ENCODE results near the gene CCDC171. TPM values are rescaled to one million over a fixed set of nuclear protein-coding genes. Genes with fewer than 3 reads are reported as not detected.

The CCDC171 gene
- total RNA-seq, 1 donor from 2014 or later, result 1.8 TPM

- H3K27me3 ChIP-seq (ENCODE audit: low read depth), result no peaks in the 10 kb centered on the region
- intact Hi-C loops (cut with micrococcal nuclease), result no loop called here
- DNase-seq, result no peak
- H3K36me3 ChIP-seq, result no peaks in the 10 kb centered on the region
- no peaks in the 10 kb centered on the region for H3K4me1 ChIP-seq
- TF ChIP-seq CTCF (IDR thresholded peaks at IDR 0.05; ENCODE audit: borderline replicate concordance), result no peak
- no peak overlapping the region for H3K27ac ChIP-seq (replicated peaks)
- no peak overlapping the region for H3K4me3 ChIP-seq
- H3K9me3 ChIP-seq (replicated peaks), result no peaks in the 10 kb centered on the region
Measured at GRCh38 chr9:15851766-15852165, 298.9 kb downstream of the CCDC171 start.

GRCh38 chr9:15856591-15856990 is 303.7 kb downstream of the CCDC171 start:
- no peak overlapping the region for H3K4me3 ChIP-seq
- peaks cover 7% of the 10 kb centered on the region for H3K9me3 ChIP-seq (replicated peaks)
- no peak for DNase-seq
- TF ChIP-seq CTCF (IDR thresholded peaks at IDR 0.05; ENCODE audit: borderline replicate concordance), result no peak
- intact Hi-C loops (cut with micrococcal nuclease), result no loop called here
- no peaks in the 10 kb centered on the region for H3K27me3 ChIP-seq (ENCODE audit: low read depth)
- no peaks in the 10 kb centered on the region for H3K36me3 ChIP-seq
- no peaks in the 10 kb centered on the region for H3K4me1 ChIP-seq
- H3K27ac ChIP-seq (replicated peaks), result no peak overlapping the region

- no peak overlapping the region for H3K27ac ChIP-seq (replicated peaks)
- no peak for DNase-seq
- TF ChIP-seq CTCF (IDR thresholded peaks at IDR 0.05; ENCODE audit: borderline replicate concordance), result no peak
- intact Hi-C loops (cut with micrococcal nuclease), result no loop called here
- peaks cover 7% of the 10 kb centered on the region for H3K9me3 ChIP-seq (replicated peaks)
- no peak overlapping the region for H3K4me3 ChIP-seq
- peaks cover 9% of the 10 kb centered on the region for H3K4me1 ChIP-seq
- H3K36me3 ChIP-seq, result no peaks in the 10 kb centered on the region
- no peaks in the 10 kb centered on the region for H3K27me3 ChIP-seq (ENCODE audit: low read depth)
Measured at GRCh38 chr9:15867334-15867733, 314.5 kb downstream of the CCDC171 start.

GRCh38 chr9:15867988-15868387 is 315.1 kb downstream of the CCDC171 start:
- Histone ChIP-seq H3K27ac (replicated peaks) (no peak overlapping the region), H3K9me3 (replicated peaks) (peaks cover 2% of the 10 kb centered on the region), H3K4me1 (peaks cover 9% of the 10 kb centered on the region), H3K4me3 (no peak overlapping the region), H3K27me3 (ENCODE audit: low read depth) (no peaks in the 10 kb centered on the region), H3K36me3 (no peaks in the 10 kb centered on the region)
- intact Hi-C loops (cut with micrococcal nuclease), result no loop called here
- DNase-seq, result no peak
- TF ChIP-seq CTCF (IDR thresholded peaks at IDR 0.05; ENCODE audit: borderline replicate concordance), result no peak

GRCh38 chr9:15873573-15874177 is 320.8 kb downstream of the CCDC171 start:
- H3K4me3 ChIP-seq, result no peak overlapping the region
- no peak overlapping the region for H3K27ac ChIP-seq (replicated peaks)
- no peak for DNase-seq
- no peaks in the 10 kb centered on the region for H3K36me3 ChIP-seq
- intact Hi-C loops (cut with micrococcal nuclease), result loop anchor here (10.0 kb wide), 1 partner anchor 261 kb away; no protein-coding TSS in a partner anchor
- peak; percentile 72 for TF ChIP-seq CTCF (IDR thresholded peaks at IDR 0.05; ENCODE audit: borderline replicate concordance)
- no peaks in the 10 kb centered on the region for H3K9me3 ChIP-seq (replicated peaks)
- H3K4me1 ChIP-seq, result no peaks in the 10 kb centered on the region
- H3K27me3 ChIP-seq (ENCODE audit: low read depth), result no peaks in the 10 kb centered on the region
